GM18498 (cell line): Measurements from ENCODE around the gene WDR90.

Source experiments
- ATAC-seq: cut with Tn5 transposase; IDR thresholded peaks from one replicate; pipeline ENCODE4 v1.9.1; 2021; ENCODE audit warnings: mild to moderate bottlenecking, moderate library complexity; ENCODE audit not compliant: unreplicated experiment

WDR90 gene

DNA sequence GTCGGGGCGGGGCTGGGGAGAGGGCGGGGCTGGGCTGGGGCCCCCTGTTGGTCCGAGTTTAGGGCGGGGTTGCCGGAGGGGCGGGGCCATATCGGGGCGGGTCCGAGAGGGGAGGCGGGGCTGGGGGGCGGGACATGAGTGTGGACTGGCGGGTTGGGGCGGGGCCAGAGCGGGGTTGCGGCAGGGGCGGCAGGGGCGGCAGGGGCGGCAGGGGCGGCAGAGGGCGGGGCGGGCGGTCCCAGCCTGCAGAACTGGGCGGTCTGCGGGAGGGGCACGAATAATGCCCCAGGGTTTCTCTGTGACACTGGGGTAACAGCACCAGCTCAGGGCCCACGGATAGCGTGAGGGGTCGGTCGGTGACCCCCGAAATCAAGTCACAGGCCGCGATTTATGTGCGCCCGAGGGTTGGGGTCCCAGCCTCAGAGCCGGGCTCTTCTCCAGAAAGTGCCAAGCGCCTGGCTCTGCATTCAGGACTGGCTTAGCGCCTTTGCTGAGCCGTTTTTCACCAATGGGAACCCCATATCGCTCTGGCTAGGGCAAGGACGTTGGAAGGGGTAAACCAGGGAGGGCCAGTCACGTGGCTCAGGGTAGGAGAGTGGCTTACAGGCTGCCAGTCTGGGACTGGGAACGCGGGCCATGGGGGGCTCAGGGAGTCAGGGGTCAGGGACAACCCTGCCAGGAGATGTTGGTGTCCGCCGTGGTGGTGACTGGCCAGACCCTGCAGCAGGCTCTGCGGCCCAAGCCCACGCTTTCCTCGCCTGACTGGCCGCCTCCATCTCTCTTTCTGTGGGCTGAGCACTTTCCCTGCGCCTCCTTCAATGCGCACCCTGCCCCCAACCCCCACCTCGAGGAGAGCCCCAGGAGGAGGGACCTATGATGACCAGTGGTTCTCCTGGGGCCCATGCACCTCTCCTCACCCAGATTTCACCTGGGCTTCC is 11.8 kb upstream of the WDR90 start:
- no peak for ATAC-seq

DNA sequence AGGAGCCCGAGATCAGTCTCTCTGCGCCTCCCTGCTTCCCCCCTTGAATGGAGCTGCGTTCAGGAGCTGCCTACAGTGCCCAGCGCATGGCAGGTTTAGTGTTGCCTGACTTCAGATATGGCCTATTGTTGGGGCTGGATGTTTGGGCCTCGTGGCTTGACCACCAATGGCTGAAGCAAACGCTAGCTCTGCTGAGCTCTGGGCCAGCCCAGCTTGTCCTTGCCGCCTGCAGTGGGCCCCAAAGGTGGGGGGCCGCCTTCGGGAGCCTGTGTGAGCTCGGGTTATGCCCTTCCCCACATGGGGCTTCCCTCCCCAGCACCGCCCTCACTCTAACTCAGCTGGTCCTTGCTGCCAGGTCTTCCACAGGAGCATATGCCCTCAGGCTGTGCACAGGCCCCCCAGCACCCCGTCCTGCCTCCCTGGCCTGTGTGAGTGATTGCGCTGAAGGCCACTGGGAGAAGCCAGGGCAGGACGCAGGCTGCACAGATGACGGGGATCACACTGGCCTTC is 11.1 kb upstream of the WDR90 start:
- ATAC-seq = no peak

DNA sequence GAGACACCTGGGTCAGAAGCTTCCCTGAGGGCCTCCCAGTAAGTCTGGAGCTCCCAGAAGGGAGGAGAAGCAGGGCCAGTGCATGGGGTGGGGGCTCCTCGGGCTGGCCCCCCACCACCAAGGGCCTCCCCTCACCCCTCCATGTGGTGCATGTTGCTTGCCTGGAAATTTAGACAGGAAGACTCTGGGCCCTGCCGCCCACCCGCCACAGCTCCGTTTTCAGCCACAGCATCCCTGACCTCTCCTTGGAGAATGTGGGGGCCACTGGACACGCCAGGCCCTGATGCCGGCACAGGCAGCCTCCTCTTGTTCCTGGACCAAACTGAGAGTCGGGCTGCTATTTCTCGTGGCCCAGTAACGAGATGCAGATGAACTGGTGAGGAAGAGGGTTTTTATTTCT is 10.3 kb upstream of the WDR90 start:
- no peak for ATAC-seq

DNA sequence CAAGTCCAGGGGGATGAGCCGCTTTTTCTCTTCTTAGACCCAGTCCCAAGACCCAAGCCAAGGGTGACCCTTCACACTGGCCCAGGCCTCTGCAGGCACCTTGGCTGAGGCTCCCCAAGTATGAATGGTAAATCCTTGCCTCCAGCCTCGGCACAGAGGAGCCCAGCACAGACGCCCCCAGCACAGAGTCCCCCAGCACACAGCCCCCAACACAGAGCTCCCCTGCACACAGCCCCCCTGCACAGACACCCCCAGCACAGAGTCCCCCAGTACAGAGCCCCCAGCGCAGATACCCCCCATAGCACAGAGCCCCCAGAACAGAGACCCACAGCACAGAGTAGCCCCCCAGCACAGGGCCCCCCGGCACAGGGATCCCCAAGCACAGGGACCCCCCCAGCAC is 8.6 kb upstream of the WDR90 start:
- no peak for ATAC-seq

DNA sequence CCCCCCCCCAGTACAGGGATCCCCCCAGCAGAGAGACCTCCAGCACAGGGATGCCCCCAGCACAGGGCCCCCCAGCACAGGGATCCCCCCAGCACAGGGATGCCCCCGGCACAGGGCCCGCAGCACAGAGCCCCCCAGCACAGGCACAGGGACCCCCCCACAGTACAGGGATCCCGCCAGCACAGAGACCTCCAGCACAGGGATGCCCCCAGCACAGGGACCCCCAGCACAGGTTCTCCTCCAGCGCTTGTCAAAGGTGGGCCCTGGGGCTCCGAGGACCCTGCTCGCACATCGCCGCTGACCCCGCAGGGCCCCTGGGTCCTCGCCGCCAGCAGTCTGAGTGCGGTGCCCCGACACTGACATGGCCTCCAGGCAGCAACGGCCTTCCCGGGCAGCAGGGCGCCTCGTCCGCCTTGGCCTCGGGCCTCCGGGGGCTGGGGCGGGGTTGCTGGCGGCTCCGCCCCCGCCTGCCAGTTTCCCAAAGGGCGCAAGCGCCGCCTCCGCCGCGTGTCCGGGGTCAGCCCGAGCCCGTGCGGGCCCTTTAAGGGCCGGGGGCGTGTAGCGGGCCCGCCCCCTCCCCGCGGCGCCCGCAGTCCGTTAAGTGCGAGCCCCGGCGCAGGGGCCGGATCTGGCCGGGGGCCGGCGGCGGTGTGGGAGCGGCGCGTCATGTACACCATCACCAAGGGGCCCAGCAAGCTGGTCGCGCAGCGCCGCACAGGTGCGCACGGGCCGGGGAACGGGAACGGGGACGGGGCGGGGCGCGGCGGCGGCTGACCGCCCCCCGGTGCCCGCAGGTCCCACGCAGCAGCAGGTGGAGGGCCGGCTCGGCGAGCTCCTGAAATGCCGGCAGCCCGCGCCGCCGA is 7.6 kb upstream of the WDR90 start, which contains the start of gene MCRIP2:
MCRIP2 (plus strand) TSS at position 503 of the 863 bp plus-strand sequence; CDS start at position 667, 164 bp downstream.
- peak; percentile 54 for ATAC-seq

DNA sequence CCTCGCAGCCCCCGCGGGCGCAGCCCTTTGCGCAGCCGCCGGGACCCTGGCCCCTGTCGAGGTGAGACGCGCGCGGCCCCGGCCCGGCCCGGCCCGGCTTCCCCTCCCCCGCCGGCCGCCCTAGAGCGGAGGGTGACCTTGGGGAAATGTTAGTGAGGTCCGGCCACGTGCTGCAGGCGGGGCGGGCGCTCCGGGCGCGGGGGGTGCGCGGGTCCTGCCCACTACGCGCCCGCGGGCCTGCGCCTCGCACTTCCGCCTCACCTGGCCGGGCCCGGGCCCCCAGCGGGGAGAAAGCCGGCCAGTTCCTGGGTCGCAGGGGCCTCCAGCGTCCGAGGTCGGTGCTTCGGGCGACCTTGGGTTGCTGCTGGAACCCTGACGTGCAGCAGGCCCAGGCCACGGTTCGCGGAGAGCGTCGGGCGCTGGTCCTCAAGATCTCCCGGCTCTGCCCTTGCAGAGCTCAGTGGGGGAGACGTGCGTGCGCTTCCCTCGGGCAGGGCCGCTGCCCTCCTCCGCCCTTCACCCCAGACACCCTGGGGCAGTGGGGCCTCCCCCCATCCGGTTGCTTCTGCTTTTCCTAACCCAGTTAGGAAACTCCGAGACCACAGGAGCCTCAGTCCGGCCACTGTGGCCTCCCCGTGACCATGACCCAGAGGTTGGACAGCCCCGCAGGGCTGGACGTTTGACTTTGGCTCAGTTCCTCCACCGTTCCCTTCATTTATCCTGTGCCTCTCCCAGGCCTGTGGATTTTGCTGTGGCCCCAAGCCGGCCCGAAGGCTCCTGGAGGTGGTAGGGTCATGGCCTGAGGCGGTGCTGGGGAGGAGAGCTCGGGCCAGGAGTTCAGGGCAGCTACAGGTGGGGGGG is 6.7 kb upstream of the WDR90 start:
- ATAC-seq = peak; percentile 46

DNA sequence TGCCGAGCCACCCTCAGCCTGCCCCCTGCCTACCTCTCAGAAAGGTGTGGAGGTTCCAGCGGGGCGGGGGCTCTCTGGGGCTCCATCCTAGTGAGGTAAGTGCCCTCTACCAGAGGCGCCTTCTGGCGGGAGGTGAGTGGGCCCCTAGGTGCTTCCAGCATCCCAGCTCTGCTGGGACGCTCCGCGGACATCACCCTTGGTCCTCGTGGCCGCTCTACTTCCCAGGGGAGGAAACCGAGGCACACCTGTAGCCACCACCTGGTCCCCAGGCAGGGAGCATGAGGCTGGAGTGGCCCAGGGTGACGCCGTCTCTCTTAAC is 6.2 kb upstream of the WDR90 start:
- ATAC-seq = no peak

DNA sequence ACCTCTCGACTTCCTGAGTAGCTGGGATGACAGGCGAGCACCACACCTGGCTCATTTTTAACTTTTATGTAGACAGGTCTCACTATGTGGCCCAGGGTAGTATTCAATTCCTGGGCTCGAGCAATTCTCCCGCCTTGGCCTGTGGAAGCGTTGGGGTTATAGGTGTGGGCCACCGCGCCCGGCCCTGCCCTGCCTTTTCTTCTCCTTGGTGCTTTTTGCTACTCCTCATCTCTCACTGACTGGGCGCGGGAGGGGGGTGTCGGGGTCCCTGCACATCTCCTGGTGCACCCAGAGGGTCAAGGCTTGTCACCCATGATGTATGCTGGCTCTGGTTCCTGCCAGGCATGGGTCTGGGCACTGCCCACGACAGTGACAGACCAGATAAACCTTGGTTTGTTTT is 4.6 kb upstream of the WDR90 start:
- no peak for ATAC-seq

DNA sequence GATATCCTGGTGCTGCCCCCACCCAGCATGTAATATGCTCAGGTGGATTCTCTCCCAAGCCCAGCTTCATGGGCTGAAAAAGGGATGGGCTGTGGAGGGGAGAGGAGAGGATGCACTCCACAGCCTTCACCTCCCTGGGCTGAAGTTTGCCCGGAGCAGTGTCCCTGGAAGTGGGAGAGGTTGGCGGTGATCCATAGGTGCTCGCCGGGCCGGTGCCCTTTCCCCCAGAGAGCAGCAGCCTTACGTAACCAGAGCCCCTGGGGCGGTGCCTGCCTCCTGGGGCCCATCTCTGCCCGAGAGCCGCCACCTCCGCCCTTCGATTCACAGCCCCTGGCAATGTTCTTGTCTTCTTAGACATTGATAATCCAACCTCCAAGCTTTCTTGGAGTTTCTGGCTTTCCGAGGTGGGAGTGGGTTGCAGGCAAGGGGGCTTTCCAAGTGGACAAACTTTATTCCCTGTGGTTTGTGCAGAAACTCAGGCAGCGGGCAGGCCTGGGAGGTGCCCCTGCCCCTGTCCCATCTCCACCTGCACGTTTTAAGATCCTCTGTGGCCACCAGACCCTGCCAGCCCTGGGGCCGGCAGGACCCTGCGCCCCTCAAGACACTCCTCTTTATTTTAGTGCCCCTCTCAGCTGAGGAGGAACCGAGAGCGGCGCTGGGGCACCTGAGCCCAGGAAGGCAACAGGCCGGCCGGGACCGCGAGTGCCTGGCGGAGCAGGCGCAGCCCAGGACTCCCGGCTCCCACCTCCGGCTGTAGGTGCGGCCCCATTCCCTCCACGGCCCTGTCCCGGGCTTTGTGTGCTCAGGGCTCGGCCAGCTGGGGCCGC is 3.1 kb upstream of the WDR90 start:
- ATAC-seq = no peak

DNA sequence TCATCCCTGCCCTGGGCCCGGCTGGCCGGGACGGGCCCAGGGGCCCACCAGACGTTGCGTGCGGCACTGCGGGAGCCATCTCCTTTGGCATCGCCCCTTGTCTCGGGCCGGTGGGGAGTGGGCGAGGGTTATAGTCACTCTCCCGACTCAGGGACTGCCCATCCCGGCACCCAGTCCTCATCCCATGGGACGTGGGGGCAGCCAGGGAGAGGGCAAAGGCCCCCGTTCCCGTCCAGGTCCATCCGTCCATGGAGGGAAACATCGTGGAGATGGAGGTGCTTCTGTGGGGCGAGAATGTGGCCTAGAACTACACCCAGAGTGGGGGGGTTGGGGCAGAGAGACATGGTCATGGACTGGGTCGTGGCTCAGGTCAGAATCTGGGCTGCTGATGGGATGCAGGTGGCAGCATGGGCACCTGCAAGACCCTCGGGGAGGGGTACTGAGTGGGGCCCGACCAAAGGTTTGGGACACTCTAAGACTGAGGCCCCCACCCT is 2.4 kb upstream of the WDR90 start:
- no peak for ATAC-seq

DNA sequence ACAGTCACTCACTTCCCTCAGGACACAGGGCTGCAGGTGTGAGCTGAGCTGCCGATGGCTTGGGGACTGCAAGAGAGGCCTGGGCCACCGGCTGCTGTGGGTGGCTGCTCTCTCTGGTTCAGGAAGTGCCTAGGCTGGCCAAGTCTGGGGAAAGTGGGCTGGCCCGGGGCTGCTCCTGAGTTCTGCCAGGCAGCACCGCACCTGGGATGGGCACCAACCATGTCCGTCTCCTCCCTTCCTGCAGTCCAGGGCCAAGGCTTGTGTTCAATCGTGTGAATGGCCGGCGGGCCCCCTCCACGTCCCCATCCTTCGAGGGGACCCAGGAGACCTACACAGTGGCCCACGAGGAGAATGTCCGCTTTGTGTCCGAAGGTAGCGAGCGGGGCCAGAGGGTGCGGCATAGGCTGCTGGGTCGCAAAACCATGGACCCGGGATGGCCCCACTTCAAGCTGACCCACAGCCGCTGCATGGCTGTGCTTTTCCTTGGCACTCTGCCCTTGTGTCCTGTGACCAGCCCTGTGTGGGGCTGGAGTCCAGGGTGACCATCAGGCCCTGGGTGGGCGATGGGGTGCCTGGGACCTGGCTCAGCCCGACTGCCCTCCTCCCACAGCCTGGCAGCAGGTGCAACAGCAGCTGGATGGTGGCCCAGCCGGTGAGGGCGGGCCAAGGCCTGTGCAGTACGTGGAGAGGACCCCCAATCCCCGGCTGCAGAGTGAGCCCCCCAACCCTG is 1.8 kb upstream of the WDR90 start:
- ATAC-seq = no peak

DNA sequence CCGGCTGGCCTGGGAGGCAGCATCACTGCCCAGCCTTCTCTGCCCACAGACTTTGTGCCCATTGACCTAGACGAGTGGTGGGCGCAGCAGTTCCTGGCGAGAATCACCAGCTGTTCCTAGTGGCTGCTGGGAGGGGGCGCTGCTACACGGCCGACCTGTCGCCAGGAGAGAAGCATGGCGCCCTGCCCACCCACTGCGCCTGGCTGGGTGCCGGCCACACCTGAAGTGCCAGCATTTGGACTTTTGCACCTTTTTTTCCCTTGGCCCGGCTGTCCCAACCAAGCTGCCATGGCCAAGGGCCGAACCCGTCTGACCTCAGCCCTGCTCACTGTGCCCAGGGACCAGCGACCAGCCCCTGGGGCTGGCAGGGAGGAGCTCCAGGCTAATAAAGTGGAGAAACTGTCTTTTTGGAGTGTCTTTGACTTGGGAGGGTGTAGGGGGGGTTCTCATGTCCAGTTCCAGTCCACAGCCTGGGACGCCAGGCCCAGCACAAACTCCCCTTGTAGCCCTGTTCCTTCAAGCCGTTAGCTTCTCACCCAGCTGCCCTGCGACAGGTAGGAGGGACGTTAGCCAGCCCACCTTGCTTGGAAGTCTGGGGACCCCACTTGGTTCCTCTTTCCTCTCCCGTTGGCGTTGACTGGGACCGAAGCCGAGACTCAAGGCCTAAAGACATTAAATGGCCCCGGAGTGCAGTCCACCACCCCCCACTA is 939 bp upstream of the WDR90 start:
- ATAC-seq = no peak

DNA sequence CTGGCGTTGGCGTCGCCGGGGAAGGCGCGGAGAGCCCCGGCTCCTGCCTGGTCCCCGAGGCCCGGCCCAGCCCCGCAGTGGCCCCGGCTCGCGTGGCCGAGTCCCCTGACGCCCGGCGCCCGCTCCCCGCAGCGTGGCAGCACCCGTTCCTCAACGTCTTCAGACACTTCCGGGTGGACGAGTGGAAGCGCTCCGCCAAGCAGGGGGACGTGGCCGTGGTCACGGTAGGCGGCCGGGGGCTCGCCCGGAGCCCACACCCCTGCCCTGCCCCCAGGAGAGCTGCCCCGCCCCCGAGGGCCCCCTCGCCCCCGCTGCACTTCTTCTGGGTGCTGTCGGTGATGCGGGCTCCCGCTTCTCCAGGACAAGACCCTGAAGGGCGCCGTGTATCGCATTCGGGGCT is 466 bp downstream of the WDR90 start:
- ATAC-seq = peak; percentile 18

DNA sequence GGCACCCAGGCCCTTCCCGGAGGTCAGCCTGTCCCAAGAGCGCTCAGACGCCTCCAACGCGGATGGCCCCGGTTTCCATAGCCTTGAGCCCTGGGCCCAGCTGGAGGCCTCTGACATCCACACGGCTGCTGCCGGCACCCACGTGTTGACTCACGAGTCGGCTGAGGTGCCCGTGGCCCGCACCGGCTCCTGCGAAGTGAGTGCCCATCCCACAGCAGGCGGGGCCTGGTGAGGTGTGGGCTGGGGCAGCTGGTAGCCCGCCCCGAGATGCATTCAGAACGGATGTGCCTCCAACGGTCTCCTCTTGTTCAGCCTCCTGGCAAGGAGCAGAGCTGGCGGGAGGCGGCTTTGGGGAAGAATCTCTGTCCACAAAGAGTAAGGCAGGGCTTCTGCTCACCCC is 2.7 kb downstream of the WDR90 start:
- ATAC-seq = no peak

DNA sequence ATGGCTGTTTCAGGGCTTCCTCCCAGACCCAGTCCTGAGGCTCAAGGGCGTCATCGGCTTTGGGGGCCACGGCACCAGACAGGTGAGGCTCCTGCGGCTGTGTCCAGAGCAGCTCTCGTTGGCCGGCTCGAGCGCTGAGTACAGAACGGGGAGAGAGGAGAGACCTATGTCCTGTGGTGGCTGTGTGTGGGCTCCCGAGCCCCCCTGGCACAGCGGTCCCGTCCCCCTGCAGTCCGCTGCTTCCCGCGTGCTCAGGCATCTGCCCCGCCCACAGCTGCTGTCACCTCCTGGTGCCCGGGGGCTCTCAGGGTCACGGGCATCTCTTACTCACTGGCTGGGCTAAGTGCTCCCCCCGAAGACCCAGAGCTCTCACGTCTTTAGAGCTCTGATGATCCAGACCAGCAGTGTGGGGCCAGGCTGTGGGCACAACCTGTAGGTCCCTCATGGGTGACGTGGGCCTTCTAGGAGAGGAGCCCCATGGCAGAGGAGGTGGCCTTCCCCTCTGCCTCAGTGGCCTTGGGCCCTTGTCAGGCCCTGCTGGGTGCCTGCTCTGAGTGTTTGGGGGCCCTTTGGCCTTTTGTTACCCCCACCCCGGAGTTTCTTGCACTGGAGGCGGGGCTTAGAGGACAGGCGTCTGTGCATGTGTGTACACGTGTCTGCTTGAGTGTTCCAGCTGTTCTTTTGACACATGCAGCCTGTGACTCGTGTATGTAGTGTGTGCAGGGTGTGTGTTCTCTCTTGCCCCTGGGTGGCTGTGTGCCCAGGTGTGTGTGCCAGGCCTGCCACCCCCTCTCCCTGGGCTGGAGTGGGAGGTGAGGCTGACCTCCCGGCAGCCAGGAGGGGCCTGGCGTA is 3.5 kb downstream of the WDR90 start:
- no peak for ATAC-seq

DNA sequence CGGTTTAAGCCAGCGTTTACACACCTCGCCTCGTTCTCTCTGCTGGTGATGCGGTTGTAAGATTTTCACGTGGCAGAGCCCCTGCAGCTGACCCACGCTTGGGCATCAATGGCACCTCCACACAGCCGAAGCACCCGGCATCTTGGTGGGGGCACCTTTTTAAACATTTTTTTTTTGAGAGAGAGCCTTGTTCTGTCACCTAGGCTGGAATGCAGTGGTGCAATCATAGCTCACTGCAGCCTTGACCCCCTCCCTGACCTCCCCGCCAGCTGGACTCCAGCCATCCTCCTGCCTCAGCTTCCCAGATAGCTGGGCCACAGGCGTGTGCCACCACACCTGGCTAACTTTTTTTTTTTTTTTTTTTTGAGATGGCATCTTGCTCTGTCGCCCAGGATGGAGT is 4.9 kb downstream of the WDR90 start:
- no peak for ATAC-seq

DNA sequence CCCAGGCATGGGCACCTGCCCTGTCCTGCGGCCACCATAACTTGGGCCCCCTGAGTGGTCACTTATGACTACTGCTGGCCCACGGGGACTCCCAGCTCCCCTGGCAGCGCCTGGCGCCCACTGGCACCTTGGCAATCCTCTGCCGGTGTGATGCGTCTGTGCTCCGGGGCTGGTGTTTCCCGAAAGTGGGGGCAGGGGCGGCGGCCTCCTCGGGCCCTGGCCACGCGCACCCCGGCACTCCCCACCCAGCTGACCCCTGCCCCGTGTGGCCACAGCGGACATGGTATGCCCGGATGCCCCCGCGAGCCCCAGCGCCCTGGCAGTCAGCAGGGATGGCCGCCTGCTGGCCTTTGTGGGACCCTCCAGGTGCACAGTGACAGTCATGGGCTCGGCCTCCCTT is 8.3 kb downstream of the WDR90 start:
- ATAC-seq = no peak
